Fibroblast of pulmonary artery (primary cell): ENCODE results near the gene ZFYVE9.

Source experiments
- DNase-seq: peaks from one replicate; pipeline ENCODE4 v3.0.0-alpha.2; 2010; ENCODE audit warnings: low read depth
- H3K4me3 ChIP-seq: replicated peaks from 2 replicates; pipeline ENCODE4 v1.5.1; 2011; ENCODE audit warnings: low read depth, mild to moderate bottlenecking, control low read depth, low read length, moderate library complexity
- CTCF ChIP-seq: IDR thresholded peaks from 2 replicates; pipeline ENCODE4 v1.5.1; 2011; ENCODE audit warnings: mild to moderate bottlenecking, control low read depth, low read length, inconsistent platforms; ENCODE audit errors: missing control alignments

The ZFYVE9 gene

GRCh38 chr1:52348704-52349300 is 206.9 kb downstream of the ZFYVE9 start:
- DNase-seq, result peak; percentile 44
- peak; percentile 26 for TF ChIP-seq CTCF
- no peak overlapping the region for H3K4me3 ChIP-seq

GRCh38 chr1:52352690-52353089 is 210.8 kb downstream of the ZFYVE9 start:
- TF ChIP-seq CTCF, result no peak
- DNase-seq, result no peak
- H3K4me3 ChIP-seq, result no peak overlapping the region

GRCh38 chr1:52355436-52355835 is 213.5 kb downstream of the ZFYVE9 start:
- no peak for TF ChIP-seq CTCF
- no peak for DNase-seq
- H3K4me3 ChIP-seq, result no peak overlapping the region

GRCh38 chr1:52355847-52356505 is 214.1 kb downstream of the ZFYVE9 start:
- TF ChIP-seq CTCF, result no peak
- H3K4me3 ChIP-seq, result no peak overlapping the region
- no peak for DNase-seq

- no peak for DNase-seq
- no peak overlapping the region for H3K4me3 ChIP-seq
- no peak for TF ChIP-seq CTCF
Measured at GRCh38 chr1:52356818-52357355, 215.0 kb downstream of the ZFYVE9 start.

- H3K4me3 ChIP-seq, result no peak overlapping the region
- no peak for TF ChIP-seq CTCF
- DNase-seq, result no peak
Measured at GRCh38 chr1:52357397-52357796, 215.5 kb downstream of the ZFYVE9 start.
